ENCODE measurements around the gene LTC4S.
"Not testable (repeated sequence)": the region's sequence is repeated elsewhere in the genome, so short reads cannot be mapped to it uniquely, and the experiment has no call there.

The LTC4S gene

DNA sequence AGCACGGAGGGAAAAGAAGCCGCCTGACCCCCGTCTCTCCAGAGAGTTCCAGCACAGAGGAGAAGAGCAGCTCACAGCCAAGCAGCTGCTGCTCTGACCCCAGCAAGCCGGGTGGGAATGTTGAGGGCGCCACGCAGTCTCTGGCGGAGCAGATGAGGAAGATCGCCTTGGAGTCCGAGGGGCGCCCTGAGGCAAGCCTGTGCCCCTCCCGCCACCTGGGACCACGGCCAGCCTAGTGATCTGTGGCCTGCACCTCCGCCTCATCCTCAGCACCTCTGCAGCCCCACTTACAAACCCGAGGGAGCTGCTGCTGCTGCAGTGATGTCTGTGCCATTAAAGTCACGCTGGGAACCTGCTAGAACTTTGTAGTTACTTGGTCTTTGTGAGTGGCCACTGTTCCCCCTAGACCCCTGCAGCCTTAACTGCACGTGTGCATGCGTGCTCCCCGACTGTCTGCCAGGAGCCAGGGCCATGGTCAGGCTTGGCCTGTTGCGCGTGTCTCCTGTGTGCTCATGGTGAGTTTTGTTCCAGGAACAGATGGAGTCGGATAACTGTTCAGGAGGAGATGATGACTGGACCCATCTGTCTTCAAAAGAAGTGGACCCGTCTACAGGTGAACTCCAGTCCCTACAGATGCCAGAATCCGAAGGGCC, 39.4 kb downstream of the LTC4S start:
- H3K9me3 Mint-ChIP-seq: no peaks in the 10 kb centered on the region
- H3K27ac Mint-ChIP-seq: no peak overlapping the region
- peaks cover 78% of the 10 kb centered on the region for H3K36me3 Mint-ChIP-seq
- no peak overlapping the region for H3K4me3 Mint-ChIP-seq
- H3K4me1 Mint-ChIP-seq: peaks cover 37% of the 10 kb centered on the region
- no peaks in the 10 kb centered on the region for H3K27me3 Mint-ChIP-seq
- ATAC-seq: no peak

GRCh38 chr5:179833709-179834070, 39.9 kb downstream of the LTC4S start:
- Mint-ChIP-seq H3K9me3 (no peaks in the 10 kb centered on the region), H3K4me3 (no peak overlapping the region), H3K27me3 (no peaks in the 10 kb centered on the region), H3K27ac (no peak overlapping the region), H3K36me3 (peaks cover 74% of the 10 kb centered on the region), H3K4me1 (peaks cover 34% of the 10 kb centered on the region)
- no peak for ATAC-seq

GRCh38 chr5:179834120-179834519, 40.3 kb downstream of the LTC4S start:
- Mint-ChIP-seq H3K4me3 (no peak overlapping the region), H3K27me3 (no peaks in the 10 kb centered on the region), H3K9me3 (no peaks in the 10 kb centered on the region), H3K27ac (no peak overlapping the region), H3K4me1 (peaks cover 30% of the 10 kb centered on the region), H3K36me3 (peaks cover 70% of the 10 kb centered on the region)
- ATAC-seq: no peak

DNA sequence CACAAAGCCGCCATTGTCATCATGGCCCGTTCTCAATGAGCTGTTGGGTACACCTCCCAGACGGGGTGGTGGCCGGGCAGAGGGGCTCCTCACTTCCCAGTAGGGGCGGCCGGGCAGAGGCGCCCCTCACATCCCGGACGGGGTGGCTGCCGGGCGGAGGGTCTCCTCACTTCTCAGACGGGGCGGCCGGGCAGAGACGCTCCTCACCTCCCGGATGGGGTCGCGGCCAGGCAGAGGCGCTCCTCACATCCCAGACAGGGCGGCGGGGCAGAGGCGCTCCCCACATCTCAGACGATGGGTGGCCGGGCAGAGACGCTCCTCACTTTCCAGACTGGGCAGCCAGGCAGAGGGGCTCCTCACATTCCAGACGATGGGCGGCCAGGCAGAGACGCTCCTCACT, 41.1 kb downstream of the LTC4S start:
- H3K27me3 Mint-ChIP-seq, H3K4me3 Mint-ChIP-seq, H3K9me3 Mint-ChIP-seq, H3K27ac Mint-ChIP-seq, ATAC-seq: not testable (repeated sequence)
- Mint-ChIP-seq H3K36me3 (peaks cover 66% of the 10 kb centered on the region), H3K4me1 (peaks cover 28% of the 10 kb centered on the region)

- Mint-ChIP-seq H3K36me3 (peaks cover 68% of the 10 kb centered on the region), H3K4me3 (no peak overlapping the region), H3K9me3 (no peaks in the 10 kb centered on the region), H3K27ac (peak overlapping the region; percentile 79), H3K4me1 (peaks cover 28% of the 10 kb centered on the region), H3K27me3 (no peaks in the 10 kb centered on the region)
- peak; percentile 79 for ATAC-seq
These were observed 42.6 kb downstream of the LTC4S start for GRCh38 chr5:179836225-179837019.

DNA sequence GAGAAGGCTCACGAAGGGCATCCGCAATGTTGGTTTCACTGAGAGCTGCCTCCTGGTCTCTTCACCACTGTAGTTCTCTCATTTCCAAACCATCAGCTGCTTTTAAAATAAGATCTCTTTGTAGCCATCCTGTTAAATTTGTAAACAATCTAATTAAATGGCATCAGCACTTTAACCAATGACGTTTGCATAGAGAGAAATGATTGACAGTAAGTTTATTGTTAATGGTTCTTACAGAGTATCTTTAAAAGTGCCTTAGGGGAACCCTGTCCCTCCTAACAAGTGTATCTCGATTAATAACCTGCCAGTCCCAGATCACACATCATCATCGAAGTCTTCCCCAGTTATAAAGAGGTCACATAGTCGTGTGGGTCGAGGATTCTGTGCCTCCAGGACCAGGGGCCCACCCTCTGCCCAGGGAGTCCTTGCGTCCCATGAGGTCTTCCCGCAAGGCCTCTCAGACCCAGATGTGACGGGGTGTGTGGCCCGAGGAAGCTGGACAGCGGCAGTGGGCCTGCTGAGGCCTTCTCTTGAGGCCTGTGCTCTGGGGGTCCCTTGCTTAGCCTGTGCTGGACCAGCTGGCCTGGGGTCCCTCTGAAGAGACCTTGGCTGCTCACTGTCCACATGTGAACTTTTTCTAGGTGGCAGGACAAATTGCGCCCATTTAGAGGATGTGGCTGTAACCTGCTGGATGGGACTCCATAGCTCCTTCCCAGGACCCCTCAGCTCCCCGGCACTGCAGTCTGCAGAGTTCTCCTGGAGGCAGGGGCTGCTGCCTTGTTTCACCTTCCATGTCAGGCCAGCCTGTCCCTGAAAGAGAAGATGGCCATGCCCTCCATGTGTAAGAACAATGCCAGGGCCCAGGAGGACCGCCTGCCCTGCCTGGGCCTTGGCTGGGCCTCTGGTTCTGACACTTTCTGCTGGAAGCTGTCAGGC, 43.6 kb downstream of the LTC4S start:
- Mint-ChIP-seq H3K4me3 (no peak overlapping the region), H3K27ac (peak overlapping the region; percentile 79), H3K4me1 (peaks cover 22% of the 10 kb centered on the region), H3K36me3 (peaks cover 65% of the 10 kb centered on the region), H3K27me3 (no peaks in the 10 kb centered on the region), H3K9me3 (no peaks in the 10 kb centered on the region)
- peak; percentile 27 for ATAC-seq

DNA sequence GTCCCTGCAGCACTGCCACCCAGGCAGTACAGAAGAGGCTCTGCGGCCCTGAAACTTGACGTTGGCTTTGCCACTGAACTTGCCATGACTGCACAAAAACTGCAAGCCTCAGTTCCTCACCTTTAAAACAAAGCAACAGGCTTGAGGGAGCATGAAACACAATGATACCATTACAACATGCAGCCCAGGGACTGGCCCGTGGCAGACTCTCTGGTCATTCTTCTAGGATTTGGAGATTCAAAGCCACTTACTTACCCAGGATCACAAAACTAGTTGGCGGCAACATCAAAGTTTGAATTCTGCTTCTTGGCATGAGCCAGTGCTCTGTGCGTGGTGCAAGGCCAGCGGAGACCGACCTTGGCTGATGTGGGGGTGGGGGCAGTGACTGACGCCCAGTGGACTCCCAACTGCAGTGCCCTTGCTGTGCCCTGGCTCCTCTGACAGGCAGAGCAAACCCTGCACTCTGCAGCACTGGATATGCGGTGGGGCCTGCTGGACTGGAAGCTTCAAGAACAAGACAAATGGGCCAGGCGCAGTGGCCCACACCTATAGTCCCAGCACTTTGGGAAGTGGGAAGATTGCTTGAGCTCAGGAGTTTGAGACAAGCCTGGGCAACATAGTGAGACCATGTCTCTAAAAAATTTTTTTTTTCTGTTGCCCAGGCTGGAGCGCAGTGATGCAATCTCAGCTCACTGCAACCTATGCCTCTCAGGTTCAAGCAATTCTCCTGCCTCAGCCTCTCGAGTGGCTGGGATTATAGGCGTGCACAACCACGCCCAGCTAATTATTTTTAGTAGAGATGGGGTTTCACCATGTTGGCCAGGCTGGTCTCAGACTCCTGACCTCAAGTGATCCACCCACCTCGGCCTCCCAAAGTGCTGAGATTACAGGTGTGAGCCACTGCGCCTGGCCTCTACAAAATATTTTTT, 45.8 kb downstream of the LTC4S start:
- Mint-ChIP-seq H3K27ac (no peak overlapping the region), H3K4me3 (no peak overlapping the region), H3K36me3 (peaks cover 68% of the 10 kb centered on the region), H3K4me1 (peaks cover 15% of the 10 kb centered on the region), H3K27me3 (no peaks in the 10 kb centered on the region), H3K9me3 (no peaks in the 10 kb centered on the region)
- ATAC-seq: no peak

- H3K4me1 Mint-ChIP-seq: peaks cover 15% of the 10 kb centered on the region
- ATAC-seq: no peak
- peaks cover 72% of the 10 kb centered on the region for H3K36me3 Mint-ChIP-seq
- peaks cover 4% of the 10 kb centered on the region for H3K9me3 Mint-ChIP-seq
- H3K4me3 Mint-ChIP-seq: no peak overlapping the region
- H3K27me3 Mint-ChIP-seq: no peaks in the 10 kb centered on the region
- H3K27ac Mint-ChIP-seq: no peak overlapping the region
These were observed 46.5 kb downstream of the LTC4S start for GRCh38 chr5:179840321-179840720.

DNA sequence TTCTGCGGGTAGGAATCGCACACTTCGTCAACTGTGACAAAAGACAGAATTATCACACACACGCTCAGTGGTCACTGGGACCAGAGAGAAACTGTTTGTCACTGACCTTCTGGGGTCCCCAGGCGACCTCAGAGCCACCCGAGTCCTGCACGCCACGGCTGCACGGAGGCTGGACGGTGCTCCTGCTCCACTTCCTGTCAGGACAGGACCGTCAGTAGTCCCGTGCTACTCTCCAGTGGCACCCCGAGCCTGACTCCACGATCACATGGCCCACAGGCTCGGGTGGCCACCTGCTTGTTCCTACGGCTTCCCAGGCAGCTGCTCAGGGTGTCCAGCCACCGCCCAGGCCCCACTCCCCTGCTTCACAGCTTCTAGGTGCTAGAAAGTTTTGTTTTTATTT, 47.0 kb downstream of the LTC4S start:
- no peak overlapping the region for H3K4me3 Mint-ChIP-seq
- H3K27ac Mint-ChIP-seq: no peak overlapping the region
- peaks cover 4% of the 10 kb centered on the region for H3K9me3 Mint-ChIP-seq
- no peaks in the 10 kb centered on the region for H3K27me3 Mint-ChIP-seq
- no peak for ATAC-seq
- peaks cover 13% of the 10 kb centered on the region for H3K4me1 Mint-ChIP-seq
- H3K36me3 Mint-ChIP-seq: peaks cover 67% of the 10 kb centered on the region

DNA sequence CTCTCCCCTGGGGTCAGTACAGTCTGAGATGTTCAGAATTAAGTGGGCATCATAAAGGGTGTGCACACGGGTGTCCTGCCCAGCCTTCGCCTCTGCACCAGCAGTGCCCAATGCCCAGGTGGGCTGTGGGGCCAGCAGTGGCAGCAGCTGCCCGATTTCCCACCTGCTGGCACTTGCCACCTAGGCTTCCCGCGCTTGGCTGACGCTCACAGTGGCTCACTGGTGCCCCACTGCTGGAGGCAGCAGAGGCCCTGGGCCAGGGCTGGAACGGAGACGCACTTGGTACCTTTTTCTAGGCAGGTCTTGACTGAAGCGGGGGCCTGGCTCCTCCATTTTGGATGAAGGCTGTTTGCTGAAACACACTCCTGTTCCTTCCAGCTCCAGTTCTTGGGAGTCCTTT, 47.8 kb downstream of the LTC4S start:
- peaks cover 5% of the 10 kb centered on the region for H3K4me1 Mint-ChIP-seq
- no peak for ATAC-seq
- H3K4me3 Mint-ChIP-seq: no peak overlapping the region
- no peaks in the 10 kb centered on the region for H3K27me3 Mint-ChIP-seq
- no peak overlapping the region for H3K27ac Mint-ChIP-seq
- peaks cover 58% of the 10 kb centered on the region for H3K36me3 Mint-ChIP-seq
- peaks cover 4% of the 10 kb centered on the region for H3K9me3 Mint-ChIP-seq

Data from stimulated activated memory B cell treated with anti-CD40 and anti-IgM and Interleukin-4, amounts not matched to agents 10 μg/mL and 1 μg/mL and 100 μg/mL, for 72 hours (primary cell).